NT2/D1 (cell line): ENCODE results near the gene ZIC2.

ENCODE experiments used
- YY1 ChIP-seq: IDR thresholded peaks from 2 replicates; pipeline ENCODE4 v1.6.1; 2011; ENCODE audit not compliant: insufficient read length, insufficient read depth
- ZNF274 ChIP-seq: IDR thresholded peaks from 2 replicates; pipeline ENCODE4 v1.6.1; 2011; ENCODE audit warnings: mild to moderate bottlenecking, low read depth, low read length

DNA sequence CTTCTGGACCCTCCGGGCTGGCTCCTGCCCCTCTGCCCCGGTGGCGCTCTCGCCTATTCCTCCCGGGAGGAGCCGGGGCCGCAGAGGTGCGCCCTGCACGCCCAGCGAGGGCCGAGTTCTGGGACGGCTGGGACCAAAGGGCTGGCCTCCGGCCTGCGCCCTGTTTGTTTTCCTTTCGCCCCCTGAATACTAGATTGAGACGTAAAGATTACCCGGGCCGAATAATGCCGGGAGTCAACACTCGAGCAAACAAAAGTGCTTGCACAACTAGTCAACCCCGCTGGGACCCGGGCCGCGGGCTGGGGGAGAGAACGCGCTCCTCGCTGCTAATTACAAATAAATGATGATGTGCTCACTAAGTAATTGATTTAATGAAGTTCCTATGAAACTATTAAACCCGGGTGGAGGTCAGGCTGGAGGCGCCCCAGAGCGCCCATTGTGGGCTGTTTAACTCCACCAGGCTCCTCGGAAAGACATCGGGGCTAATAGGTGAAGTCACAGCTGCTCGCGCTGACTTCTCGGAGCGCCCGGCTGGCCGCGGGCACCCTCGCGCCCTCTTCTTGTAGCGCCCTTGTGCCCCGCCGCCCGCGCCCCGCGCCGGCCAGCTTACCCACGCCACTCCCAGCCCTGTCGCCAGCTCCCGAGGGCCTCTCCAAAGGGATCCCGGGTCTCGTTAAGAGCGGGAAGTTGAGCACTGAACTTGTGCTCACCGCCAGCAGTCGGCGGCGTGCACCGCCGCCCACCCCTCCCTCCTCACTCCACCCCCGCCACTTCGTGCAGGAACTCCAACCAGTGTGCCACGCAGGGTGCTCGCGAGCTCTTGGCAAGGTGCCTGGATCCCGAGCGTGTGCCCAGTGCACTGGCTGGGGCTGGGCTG, 24.9 kb upstream of the ZIC2 start:
- TF ChIP-seq ZNF274 (no peak), YY1 (no peak)
